C4-2B (cell line): ENCODE measurements around the gene TCL1A.

Experiments used
- CTCF ChIP-seq: fragments of 450-650 bp; conservative IDR thresholded peaks from 2 replicates; pipeline ENCODE4 v1.5.1; 2017; ENCODE audit warnings: mild to moderate bottlenecking
- ZFX ChIP-seq: fragments of 450-650 bp; IDR thresholded peaks from 2 replicates; pipeline ENCODE4 v1.6.1; 2017

- TF ChIP-seq CTCF (no peak), ZFX (no peak)
Observed at GRCh38 chr14:95701846-95702221, 12.1 kb downstream of the TCL1A start.
